Activated CD8-positive, alpha-beta memory T cell treated with anti-CD3 and anti-CD28 coated beads for 1 hour (primary cell): ENCODE measurements around the gene PDK2.
A peak's percentile ranks its signal among the peaks of the same experiment; 100 is the strongest.

Experiments
- DNase-seq, 2 donors: peaks; one replicate each; pipeline ENCODE4 v3.0.0-alpha.2; 2020; ENCODE audit warnings: low read depth in 1 of 2; ENCODE audit errors: extremely low read depth in 1 of 2

Gene PDK2

GRCh38 chr17:50094753-50095619 is at the start of gene PDK2:
TSS of gene PDK2 (plus strand) at chr17:50095351. CDS start at chr17:50095436, 85 bp downstream.
- peak; percentile 87 to 93 for DNase-seq

- DNase-seq = no peak
Observed at GRCh38 chr17:50046179-50046578, 49.0 kb upstream of the PDK2 start.

GRCh38 chr17:50046667-50047066 is 48.5 kb upstream of the PDK2 start:
- DNase-seq = no peak

- no peak for DNase-seq
Observed at GRCh38 chr17:50047083-50047482, 48.1 kb upstream of the PDK2 start.

DNA sequence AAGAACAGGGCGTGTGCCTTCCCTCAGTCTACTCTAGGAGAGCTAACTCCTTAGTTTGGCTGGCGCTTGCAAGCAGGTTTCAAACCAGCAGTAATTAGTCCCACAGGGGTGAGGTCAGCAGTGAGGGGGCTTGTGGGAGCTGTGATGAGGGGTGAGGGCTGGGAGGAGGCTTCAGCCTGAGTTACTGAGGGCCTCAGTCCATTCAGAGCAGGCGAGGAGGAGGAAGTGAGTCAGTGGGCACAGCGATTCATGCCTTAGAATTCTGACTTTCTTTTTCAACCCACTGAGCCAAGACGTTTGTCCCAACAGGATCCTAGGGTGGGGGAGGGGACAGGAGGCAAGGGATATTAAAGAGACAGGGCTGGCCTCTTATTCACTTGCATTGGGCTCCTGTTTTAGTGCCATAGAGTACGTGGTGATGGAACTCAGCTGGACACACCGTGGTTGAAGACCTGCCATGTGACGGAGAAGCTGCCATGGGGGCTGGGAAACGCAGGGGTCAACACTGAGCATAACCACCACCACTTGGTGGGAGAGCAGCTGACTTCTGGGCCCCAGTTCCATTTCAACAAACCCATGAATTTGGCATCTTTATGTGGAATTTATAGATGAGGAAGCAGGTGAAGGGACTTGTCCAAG is 47.5 kb upstream of the PDK2 start:
- no peak for DNase-seq

- DNase-seq = no peak
Observed at GRCh38 chr17:50048146-50048720, 46.9 kb upstream of the PDK2 start.

DNA sequence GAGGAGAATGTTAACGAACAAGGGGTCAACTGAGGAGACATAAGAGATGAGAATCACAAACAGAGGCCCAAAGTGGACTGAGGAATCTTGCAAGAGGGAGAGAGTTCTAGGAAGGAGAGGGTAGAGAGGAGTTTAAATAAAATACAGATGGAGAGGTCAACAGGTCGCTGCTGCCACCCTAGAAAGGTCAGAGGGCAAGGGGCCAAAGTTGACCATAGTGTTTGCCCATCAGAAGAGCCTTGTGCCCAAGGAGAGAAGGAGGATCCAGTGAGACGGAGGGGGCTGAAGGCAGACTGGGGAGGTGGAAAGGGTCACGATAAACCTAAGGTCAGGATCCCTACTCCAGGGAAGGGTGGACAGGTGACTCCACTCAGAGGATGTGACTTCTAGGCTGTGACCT is 46.2 kb upstream of the PDK2 start:
- DNase-seq = no peak

- no peak for DNase-seq
Observed at GRCh38 chr17:50049636-50050035, 45.5 kb upstream of the PDK2 start.

DNA sequence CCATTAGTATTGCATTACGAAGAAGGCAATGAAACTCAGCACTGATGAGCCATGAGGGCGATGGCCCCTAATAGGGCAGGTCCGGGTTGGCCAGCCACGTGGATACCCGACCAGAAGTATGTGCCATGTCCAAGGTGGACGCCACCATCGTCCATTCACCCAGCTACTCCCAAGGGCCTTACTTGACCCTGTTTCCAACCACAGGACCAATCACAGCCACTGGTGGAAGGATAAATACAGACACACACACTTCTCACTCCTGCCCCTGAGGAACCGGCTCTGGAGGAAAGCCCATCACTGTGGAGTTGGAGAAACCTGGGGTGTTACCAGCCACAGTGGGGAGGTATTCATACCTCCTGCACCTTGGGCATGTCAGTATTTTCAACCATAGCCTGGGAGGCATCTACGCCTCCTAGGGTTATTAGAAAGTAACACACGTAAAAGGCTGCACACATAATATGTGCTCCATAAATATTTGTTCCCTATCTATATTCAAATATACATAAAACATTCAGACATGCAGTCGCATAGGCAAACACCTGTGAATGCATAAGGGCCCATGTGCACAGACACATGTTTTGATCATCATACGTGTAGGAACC is 44.6 kb upstream of the PDK2 start:
- no peak for DNase-seq

DNA sequence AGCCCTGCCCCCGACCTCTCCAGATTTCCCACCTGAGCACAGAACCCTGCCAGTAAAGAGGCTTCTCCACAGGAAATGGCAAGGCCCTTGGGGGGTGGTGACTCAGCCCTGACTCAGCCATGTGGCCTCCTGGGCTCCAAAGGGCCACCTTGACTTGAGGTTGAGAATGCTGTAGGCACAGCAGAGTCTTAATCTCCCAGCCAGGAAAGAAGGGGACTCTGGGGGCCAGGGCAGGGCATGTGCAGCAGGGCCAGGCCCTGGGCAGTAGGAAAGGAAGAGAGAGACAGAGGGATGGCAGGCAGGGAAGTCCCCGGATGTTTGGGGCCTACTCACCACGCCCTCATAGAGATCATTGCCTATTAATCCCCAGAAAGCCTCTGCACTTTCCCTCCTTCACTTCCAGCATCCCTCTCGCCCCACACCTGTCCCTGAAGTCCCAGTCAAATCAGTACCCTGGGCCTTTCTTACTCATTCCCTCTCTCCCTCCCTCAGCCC is 44.0 kb upstream of the PDK2 start:
- DNase-seq = no peak

DNA sequence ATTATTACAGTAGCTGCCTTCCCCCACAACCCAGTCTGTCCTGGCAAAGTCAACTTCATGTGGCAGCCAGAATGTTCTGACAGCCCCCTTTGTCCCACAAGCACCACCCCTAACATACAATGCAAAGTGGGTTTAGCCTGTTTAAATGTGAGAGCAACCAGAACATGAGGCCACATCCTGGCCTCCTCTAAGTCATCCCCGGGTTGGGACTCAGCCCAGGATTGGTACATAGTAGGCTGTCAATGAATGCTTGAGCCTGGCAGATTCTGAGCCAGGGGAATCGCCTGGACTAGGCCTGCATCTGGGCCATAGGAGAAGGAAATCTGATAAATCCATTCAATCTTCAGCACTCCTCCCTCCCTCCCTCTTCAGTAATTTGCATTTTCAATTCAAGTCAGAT is 43.5 kb upstream of the PDK2 start:
- DNase-seq = no peak

DNA sequence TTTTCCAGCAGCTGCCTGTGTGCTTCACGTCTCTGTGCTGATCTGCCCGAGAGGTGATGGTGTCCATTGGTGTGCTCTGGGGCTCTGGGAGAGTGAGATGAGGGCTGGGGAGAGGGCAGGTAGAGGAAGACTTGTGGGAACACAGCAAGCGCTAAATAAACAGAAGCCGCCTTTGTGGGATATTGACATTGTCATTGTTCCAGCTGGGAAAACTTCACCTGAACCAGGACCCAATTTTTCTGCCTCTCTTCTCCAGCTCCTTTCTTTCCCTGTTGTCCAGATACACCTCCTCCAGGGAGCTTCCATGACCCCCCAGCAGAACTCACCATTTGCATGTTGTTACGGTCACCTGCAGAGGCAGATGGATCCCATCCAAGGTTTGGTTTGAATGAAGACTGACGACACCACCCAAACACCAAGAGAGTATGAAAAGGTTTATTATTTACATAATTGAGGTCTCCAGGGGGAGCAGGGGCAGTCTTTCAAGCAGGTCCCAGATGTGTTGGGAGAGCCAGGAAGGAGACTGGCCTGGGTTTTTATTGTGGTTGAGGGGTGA is 42.8 kb upstream of the PDK2 start:
- no peak for DNase-seq

DNA sequence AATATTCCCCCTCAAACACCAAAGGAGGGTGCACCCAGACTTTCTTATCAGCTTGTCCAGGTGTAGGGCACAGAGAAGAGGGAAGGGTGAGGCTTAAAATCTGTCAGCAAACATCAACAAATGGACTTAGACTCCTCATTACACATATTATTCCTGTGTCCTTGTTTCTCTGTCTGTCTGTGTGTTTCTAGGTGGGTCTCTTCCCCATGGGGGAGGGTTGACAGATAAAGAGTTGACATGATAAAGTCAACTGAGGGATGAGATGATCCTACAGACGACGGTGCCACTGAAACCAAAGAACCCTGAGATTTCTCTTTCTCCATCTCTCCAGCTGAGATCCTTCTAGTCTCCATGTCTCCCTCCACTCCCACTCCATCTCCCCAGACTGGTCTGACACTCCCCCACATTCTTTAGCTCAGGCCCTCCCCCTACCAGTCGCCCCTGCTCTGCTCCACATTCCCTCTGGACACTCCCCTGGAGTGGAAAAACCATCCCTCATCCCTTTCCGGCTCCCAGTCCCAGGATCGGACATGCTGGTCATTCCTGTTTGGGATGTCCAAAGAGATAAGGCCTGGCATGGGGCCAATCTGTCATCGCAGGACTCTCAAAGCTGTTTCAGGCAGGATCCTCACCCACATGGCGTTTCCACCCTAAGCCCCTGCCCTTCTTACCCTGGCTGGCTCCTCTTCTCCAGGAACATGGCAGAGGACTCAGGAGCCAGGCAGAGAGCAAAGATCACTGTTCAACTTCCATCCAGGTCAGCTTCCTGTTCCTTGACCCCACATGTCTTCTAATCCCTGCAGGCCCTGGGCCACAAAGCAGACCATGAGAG is 42.1 kb upstream of the PDK2 start:
- no peak for DNase-seq

- DNase-seq = no peak
Observed at GRCh38 chr17:50053654-50053960, 41.5 kb upstream of the PDK2 start.

DNA sequence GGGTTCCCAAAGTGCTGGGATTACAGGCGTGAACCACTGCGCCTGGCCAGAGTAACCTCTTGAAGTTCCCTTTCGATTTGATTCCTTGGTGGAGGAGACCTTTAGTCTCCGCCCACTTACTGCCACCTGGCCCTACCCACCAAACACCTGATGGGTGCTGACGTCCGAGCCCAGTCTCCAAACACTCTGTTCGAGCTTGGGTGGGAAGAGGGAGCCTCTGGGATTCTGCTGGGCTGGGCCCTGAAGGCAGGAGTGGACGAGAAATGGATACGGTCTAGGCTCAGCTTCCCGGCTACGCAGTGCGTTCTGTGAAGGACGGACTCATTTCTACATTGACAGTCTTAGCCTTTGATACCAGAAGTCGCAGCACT is 40.1 kb upstream of the PDK2 start:
- no peak for DNase-seq

DNA sequence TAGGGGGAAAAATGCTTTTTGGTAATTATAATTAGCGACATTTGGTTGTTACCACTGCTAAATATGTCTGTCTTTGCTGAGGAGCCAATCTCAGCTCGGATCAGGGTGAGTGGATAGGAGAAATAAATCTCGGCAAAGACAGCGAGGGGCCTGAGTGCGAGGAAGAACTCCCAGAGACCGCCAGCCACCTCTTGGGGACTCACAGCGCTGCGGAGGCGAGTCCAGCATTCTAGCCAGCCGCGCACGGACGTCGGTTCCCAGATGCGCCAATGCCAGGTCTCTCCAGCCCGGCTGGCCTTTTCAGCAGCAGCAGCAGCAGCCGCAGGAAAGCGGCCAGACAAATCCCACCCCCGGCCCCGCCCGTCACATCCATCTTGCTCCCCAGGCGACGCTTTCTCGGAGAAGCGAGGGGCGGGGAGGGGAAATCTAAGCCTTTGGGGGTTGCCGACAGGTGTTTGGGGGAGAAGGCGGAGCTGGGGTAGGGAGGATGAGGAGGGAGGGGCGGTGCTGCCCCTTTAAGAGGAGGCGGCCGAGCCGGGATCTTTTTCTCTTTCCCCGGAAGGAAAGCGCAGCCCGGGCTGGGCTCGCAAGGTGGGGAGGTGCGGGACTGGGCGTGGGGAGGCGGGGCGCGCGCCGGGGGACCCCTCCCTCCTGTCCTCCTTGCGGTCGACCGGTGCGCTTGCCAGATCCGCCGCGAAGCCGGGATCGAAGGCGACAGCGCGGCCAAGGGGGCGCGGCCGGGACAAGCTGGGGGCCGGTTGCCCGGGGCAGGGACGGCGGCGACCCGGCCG is 39.5 kb upstream of the PDK2 start, which contains the start of gene ITGA3:
ITGA3 (plus strand) TSS at position 685 of the 791 bp plus-strand sequence. CDS start 330 bp downstream, outside the sequence.
- DNase-seq = peak in 1 of 2 donors; percentile 49

DNA sequence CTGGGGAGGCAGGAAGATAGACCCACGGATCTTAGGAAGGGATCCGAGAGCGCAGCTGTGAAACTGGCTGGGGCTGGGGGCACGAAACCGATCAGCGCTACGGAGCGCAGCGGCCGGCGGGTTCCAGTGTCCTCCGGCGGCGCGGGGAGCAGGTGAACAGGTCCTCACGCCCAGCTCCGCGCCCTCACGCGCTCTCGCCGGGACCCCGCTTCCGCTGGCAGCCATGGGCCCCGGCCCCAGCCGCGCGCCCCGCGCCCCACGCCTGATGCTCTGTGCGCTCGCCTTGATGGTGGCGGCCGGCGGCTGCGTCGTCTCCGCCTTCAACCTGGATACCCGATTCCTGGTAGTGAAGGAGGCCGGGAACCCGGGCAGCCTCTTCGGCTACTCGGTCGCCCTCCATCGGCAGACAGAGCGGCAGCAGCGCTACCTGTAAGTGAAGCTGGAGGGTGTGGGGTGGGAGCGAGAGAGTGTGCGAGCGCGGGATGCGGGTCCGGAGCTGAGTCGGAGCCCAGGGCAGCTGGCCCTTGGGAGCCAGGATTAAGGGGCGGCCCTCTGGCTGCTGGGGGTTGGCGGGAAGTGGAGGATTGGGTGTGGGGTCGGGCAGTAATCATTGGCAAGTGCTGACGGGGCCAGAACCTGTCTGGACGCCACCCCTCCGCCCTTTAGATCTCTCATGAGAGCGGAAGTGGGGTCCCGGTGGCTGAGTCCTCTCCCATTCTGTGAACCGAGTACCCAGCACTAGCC is 38.8 kb upstream of the PDK2 start:
- DNase-seq = peak in 1 of 2 donors; percentile 47

DNA sequence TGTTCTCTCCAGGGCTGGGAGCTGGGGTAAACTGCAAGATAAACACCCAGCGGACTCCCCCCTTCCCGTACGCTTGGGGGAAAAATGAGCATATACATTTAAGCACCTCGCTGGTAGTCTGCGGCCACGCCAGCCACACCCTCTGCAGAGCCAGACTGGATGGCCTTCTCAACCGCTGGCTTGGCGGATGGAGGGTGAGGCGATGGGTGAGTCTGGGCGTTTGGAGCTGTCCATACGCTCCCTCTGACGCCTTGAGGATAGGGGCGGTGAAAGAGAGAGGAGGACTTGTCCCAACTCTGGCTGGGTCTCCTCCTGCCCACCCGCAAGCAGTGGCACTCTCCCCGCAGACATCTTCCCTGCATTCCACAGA is 38.2 kb upstream of the PDK2 start:
- no peak for DNase-seq

DNA sequence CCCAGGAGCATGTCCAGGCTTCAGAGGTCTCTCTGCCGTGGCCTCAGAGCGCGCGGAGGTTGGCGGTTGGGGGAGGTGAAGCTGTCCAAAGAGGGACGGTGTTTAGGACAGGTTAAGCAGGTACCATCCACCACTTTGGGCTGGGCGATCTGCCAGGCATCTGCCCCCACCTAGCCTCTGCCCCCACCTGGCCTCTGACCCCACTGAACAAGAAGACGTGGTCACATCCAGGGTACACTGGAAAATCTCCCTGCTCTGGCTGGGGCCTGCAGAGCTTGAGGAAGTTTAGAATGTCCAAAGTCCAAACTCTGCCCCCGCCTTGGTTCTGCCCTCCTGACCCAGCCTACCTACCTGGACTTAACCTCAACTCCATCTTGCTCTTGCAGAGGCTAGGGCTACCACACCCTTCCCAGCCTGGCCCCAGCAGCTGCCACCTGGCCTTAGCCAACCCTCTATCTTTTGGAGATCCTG is 37.6 kb upstream of the PDK2 start:
- no peak for DNase-seq
